GM12864 (cell line): ENCODE data around the gene RORB.

Source experiments
- DNase-seq: peaks from one replicate; pipeline ENCODE4 v3.0.0-alpha.2; 2011; ENCODE audit warnings: low read depth
- H3K4me3 ChIP-seq: 2 replicates; pipeline ENCODE4 v1.5.1; 2011; ENCODE audit warnings: mild to moderate bottlenecking, low read depth, low read length, control low read depth
- CTCF ChIP-seq: IDR thresholded peaks from 2 replicates; pipeline ENCODE4 v1.5.1; 2011; ENCODE audit warnings: low read depth, mild to moderate bottlenecking, moderate library complexity, low read length, control low read depth, inconsistent platforms; ENCODE audit errors: missing control alignments

The RORB gene

GRCh38 chr9:74729136-74729695 lies 232.1 kb downstream of the RORB start:
- TF ChIP-seq CTCF: no peak
- DNase-seq: no peak
- H3K4me3 ChIP-seq: no peak overlapping the region

GRCh38 chr9:74735761-74736160 lies 238.6 kb downstream of the RORB start:
- no peak overlapping the region for H3K4me3 ChIP-seq
- no peak for DNase-seq
- TF ChIP-seq CTCF: no peak

- no peak for DNase-seq
- H3K4me3 ChIP-seq: no peak overlapping the region
- no peak for TF ChIP-seq CTCF
Observed at GRCh38 chr9:74736646-74737045, 239.5 kb downstream of the RORB start.

- no peak for DNase-seq
- no peak overlapping the region for H3K4me3 ChIP-seq
- TF ChIP-seq CTCF: no peak
Observed at GRCh38 chr9:74742191-74742790, 245.2 kb downstream of the RORB start.
